ENCODE measurements around the gene CD68.

DNA sequence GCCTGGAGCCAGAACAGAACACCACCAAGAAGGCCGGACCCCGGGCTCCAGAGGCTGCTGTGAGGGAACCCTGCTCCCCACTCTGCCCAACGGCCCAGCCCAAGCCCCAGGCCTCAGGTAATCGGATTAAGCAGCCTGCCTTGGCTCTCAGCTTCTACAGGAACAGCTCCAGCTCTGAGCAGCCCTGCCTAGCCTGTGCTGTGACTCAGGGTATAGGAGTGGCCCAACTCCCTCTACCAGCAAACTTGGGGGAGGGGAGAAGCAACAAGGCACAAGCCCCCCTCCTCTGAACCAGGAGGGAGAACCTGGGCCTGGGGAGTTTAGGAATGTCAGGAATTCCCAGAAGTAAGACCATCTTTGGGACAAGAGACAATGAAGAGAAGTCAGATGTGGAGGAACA, 11.3 kb downstream of the CD68 start:
- TF ChIP-seq POLR2A (IDR thresholded peaks at IDR 0.05) (no peak), POLR2AphosphoS5 (IDR thresholded peaks at IDR 0.05) (no peak)
- TF ChIP-seq, protein P1, sequence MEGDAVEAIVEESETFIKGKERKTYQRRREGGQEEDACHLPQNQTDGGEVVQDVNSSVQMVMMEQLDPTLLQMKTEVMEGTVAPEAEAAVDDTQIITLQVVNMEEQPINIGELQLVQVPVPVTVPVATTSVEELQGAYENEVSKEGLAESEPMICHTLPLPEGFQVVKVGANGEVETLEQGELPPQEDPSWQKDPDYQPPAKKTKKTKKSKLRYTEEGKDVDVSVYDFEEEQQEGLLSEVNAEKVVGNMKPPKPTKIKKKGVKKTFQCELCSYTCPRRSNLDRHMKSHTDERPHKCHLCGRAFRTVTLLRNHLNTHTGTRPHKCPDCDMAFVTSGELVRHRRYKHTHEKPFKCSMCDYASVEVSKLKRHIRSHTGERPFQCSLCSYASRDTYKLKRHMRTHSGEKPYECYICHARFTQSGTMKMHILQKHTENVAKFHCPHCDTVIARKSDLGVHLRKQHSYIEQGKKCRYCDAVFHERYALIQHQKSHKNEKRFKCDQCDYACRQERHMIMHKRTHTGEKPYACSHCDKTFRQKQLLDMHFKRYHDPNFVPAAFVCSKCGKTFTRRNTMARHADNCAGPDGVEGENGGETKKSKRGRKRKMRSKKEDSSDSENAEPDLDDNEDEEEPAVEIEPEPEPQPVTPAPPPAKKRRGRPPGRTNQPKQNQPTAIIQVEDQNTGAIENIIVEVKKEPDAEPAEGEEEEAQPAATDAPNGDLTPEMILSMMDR (IDR thresholded peaks at IDR 0.05), result no peak

All from prostate gland (tissue), 2 donors.